Measurements from ENCODE around the gene SPEF2. TPM values are rescaled to one million over a fixed set of nuclear protein-coding genes. Genes with fewer than 3 reads are reported as not detected.
A peak's percentile ranks its signal among the peaks of the same experiment; 100 is the strongest.

Gene SPEF2
- polyA plus RNA-seq, 1 donor (not counting 4 experiments of a cell fraction or from before 2014, with no cell fraction given): 1.6 TPM

DNA sequence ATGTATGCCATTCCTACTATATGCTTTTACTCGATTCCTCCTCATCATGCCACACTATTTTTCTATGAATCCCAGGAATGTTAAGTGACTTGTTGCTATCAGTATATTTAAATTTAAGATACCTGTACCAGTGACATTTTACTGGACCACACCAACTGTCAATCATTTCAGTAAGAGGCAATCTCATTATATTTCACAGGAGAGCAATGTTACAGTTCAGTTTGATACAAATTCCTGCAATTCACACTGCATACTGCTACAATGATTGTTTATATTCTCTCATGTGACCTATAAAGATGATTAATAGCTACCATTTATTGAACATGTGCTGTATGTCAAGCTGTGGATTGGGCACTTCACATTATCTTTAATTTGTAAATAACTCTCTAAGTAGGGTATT is 30.0 kb downstream of the SPEF2 start:
- no peaks in the 10 kb centered on the region for H3K79me2 ChIP-seq (ENCODE audit: control insufficient read depth, insufficient read depth, low read length)
- no peaks in the 10 kb centered on the region for H4K20me1 ChIP-seq (ENCODE audit: control insufficient read depth, extremely low read depth, insufficient read depth, low read length)
- dilution Hi-C loops (cut with MboI; ENCODE audit: extremely low pct_ligation_motif_present, low sequenced_read_pairs): no loop called here
- no peak overlapping the region for H2AFZ ChIP-seq (ENCODE audit: control insufficient read depth, low read length)
- FAIRE-seq (no peak), DNase-seq (ENCODE audit: low read depth, low spot score) (no peak)
- H3K4me2 ChIP-seq (ENCODE audit: control insufficient read depth, extremely low read depth, insufficient read depth, low read depth, low read length): no peak overlapping the region
- TF ChIP-seq EZH2 (IDR thresholded peaks at IDR 0.05; ENCODE audit: low read length): no peak
- TF ChIP-seq, protein P1, sequence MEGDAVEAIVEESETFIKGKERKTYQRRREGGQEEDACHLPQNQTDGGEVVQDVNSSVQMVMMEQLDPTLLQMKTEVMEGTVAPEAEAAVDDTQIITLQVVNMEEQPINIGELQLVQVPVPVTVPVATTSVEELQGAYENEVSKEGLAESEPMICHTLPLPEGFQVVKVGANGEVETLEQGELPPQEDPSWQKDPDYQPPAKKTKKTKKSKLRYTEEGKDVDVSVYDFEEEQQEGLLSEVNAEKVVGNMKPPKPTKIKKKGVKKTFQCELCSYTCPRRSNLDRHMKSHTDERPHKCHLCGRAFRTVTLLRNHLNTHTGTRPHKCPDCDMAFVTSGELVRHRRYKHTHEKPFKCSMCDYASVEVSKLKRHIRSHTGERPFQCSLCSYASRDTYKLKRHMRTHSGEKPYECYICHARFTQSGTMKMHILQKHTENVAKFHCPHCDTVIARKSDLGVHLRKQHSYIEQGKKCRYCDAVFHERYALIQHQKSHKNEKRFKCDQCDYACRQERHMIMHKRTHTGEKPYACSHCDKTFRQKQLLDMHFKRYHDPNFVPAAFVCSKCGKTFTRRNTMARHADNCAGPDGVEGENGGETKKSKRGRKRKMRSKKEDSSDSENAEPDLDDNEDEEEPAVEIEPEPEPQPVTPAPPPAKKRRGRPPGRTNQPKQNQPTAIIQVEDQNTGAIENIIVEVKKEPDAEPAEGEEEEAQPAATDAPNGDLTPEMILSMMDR (optimal IDR thresholded peaks at IDR 0.05 in 1 of 3, IDR thresholded peaks at IDR 0.05 in 1 of 3, conservative IDR thresholded peaks at IDR 0.05 in 1 of 3; ENCODE audit: extremely low read depth in 1 of 3, insufficient read depth in 2 of 3, low read length in 3 of 3): no peak
- no peaks in the 10 kb centered on the region for H3K27me3 ChIP-seq (ENCODE audit: control insufficient read depth, extremely low read depth, insufficient read depth, low read length)
- no peak overlapping the region for H3K9ac ChIP-seq (ENCODE audit: control insufficient read depth, extremely low read depth, insufficient read depth, low read length)
- H3K9me3 ChIP-seq (ENCODE audit: control insufficient read depth, low read depth, low read length): no peaks in the 10 kb centered on the region
- H3K4me3 ChIP-seq (ENCODE audit: control insufficient read depth in 2 of 3, extremely low read depth in 1 of 3, insufficient read depth in 2 of 3, low read depth in 1 of 3, low read length in 3 of 3): no peak overlapping the region
- no peaks in the 10 kb centered on the region for H3K36me3 ChIP-seq (ENCODE audit: control insufficient read depth in 2 of 2, extremely low read depth in 1 of 2, insufficient read depth in 2 of 2, low read length in 2 of 2)
- H3K9me1 ChIP-seq (ENCODE audit: control insufficient read depth, extremely low read depth, insufficient read depth, low read length): no peaks in the 10 kb centered on the region
- H3K4me1 ChIP-seq (ENCODE audit: control insufficient read depth, extremely low read depth, insufficient read depth, low read length): no peaks in the 10 kb centered on the region
- H3K27ac ChIP-seq (ENCODE audit: control insufficient read depth, insufficient read depth, low read length): no peak overlapping the region

DNA sequence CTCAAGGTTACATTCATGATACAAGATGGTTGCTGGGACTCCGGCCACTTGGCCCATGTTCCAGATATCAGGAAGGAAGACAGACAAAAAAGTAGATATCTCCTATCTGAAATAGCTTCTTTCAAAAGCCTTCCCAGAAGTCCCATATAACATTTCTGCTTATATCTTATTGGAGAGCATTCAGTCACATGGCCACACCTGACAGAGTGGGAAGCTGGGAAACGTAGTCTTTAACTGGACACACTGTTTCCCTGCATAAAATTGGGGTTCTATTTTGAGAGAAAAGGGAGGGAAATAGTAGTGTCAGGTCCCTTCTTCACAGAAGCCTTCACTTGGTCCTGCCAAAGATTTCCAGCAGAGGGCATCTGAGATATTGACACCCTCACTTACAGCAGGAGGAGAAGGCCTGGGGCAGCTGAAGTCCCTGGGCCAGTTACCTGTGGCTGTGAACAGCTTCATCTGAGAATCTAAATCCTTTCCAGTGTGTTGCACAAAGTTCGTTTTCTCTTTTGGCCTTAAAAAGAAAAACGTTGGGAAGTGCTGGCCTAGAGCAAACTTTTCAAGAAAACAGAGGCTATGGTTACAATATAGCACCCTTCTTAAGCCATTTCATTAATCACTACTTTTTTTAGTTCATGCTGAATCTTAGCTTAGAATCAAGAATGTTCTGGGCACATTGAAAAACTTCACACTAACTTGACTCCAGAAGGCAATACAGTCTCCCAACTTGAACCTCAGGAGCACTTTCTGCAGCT is 33.5 kb downstream of the SPEF2 start:
- Histone ChIP-seq H4K20me1 (ENCODE audit: control insufficient read depth, extremely low read depth, insufficient read depth, low read length) (no peaks in the 10 kb centered on the region), H3K9ac (ENCODE audit: control insufficient read depth, extremely low read depth, insufficient read depth, low read length) (no peak overlapping the region), H3K4me3 (ENCODE audit: control insufficient read depth in 2 of 3, extremely low read depth in 1 of 3, insufficient read depth in 2 of 3, low read depth in 1 of 3, low read length in 3 of 3) (no peak overlapping the region), H3K36me3 (ENCODE audit: control insufficient read depth in 2 of 2, extremely low read depth in 1 of 2, insufficient read depth in 2 of 2, low read length in 2 of 2) (no peaks in the 10 kb centered on the region), H2AFZ (ENCODE audit: control insufficient read depth, low read length) (no peak overlapping the region), H3K9me3 (ENCODE audit: control insufficient read depth, low read depth, low read length) (no peaks in the 10 kb centered on the region), H3K4me2 (ENCODE audit: control insufficient read depth, extremely low read depth, insufficient read depth, low read depth, low read length) (no peak overlapping the region), H3K4me1 (ENCODE audit: control insufficient read depth, extremely low read depth, insufficient read depth, low read length) (no peaks in the 10 kb centered on the region), H3K9me1 (ENCODE audit: control insufficient read depth, extremely low read depth, insufficient read depth, low read length) (no peaks in the 10 kb centered on the region), H3K27me3 (ENCODE audit: control insufficient read depth, extremely low read depth, insufficient read depth, low read length) (no peaks in the 10 kb centered on the region), H3K79me2 (ENCODE audit: control insufficient read depth, insufficient read depth, low read length) (no peaks in the 10 kb centered on the region), H3K27ac (ENCODE audit: control insufficient read depth, insufficient read depth, low read length) (no peak overlapping the region)
- peak; percentile 58 for FAIRE-seq
- TF ChIP-seq EZH2 (IDR thresholded peaks at IDR 0.05; ENCODE audit: low read length): no peak
- TF ChIP-seq, protein P1 (optimal IDR thresholded peaks at IDR 0.05 in 1 of 3, IDR thresholded peaks at IDR 0.05 in 1 of 3, conservative IDR thresholded peaks at IDR 0.05 in 1 of 3; ENCODE audit: extremely low read depth in 1 of 3, insufficient read depth in 2 of 3, low read length in 3 of 3): peak; percentile 44 to 66 (median 60)
- DNase-seq (ENCODE audit: low read depth, low spot score): no peak
- dilution Hi-C loops (cut with MboI; ENCODE audit: extremely low pct_ligation_motif_present, low sequenced_read_pairs): no loop called here
